Astrocyte (in vitro differentiated cells and primary cell): Measurements from ENCODE around the gene ITPR2. TPM values are rescaled to one million over a fixed set of nuclear protein-coding genes. Genes with fewer than 3 reads are reported as not detected.

Experiments used
- DNase-seq: peaks from one replicate; pipeline ENCODE4 v3.0.0-alpha.2; 2010; ENCODE audit warnings: low read depth
- FAIRE-seq: peaks from 2 replicates; lab custom pipeline; 2011; peaks lifted over from hg19 to GRCh38; lab: Jason Lieb, UNC
- H2AFZ ChIP-seq: 2 replicates; pipeline ENCODE4 v1.6.0; 2012; ENCODE audit warnings: low read depth, low read length, inconsistent platforms
- H3K27ac ChIP-seq: 2 replicates; pipeline ENCODE4 v1.5.1; 2011; ENCODE audit warnings: low read depth, low read length, inconsistent platforms
- H3K27me3 ChIP-seq: 2 replicates; pipeline ENCODE4 v1.6.0; 2011; ENCODE audit warnings: low read length, inconsistent platforms; ENCODE audit not compliant: insufficient read depth
- H3K36me3 ChIP-seq: 2 replicates; pipeline ENCODE4 v1.5.1; 2011; ENCODE audit warnings: low read length, inconsistent platforms; ENCODE audit not compliant: insufficient read depth
- H3K4me1 ChIP-seq: 2 replicates; pipeline ENCODE4 v1.5.1; 2011; ENCODE audit warnings: low read length, inconsistent platforms; ENCODE audit not compliant: insufficient read depth
- H3K4me2 ChIP-seq: 2 replicates; pipeline ENCODE4 v1.6.0; 2012; ENCODE audit warnings: low read length, inconsistent platforms
- H3K4me3 ChIP-seq: 2 replicates; pipeline ENCODE4 v1.5.1; 2011; ENCODE audit warnings: low read depth, mild to moderate bottlenecking, low read length, inconsistent platforms; ENCODE audit not compliant: insufficient read depth
- H3K79me2 ChIP-seq: 2 replicates; pipeline ENCODE4 v1.6.0; 2012; ENCODE audit warnings: mild to moderate bottlenecking, low read length, inconsistent platforms; ENCODE audit not compliant: insufficient read depth
- H3K9ac ChIP-seq: 2 replicates; pipeline ENCODE4 v1.6.0; 2012; ENCODE audit warnings: mild to moderate bottlenecking, low read length, inconsistent platforms
- H3K9me3 ChIP-seq: 2 replicates; pipeline ENCODE4 v1.5.1; 2012; ENCODE audit warnings: low read depth, mild to moderate bottlenecking, low read length, inconsistent platforms; ENCODE audit not compliant: insufficient read depth
- H4K20me1 ChIP-seq: 2 replicates; pipeline ENCODE4 v1.6.0; 2012; ENCODE audit warnings: low read length, inconsistent platforms; ENCODE audit not compliant: insufficient read depth
- H3K27ac Mint-ChIP-seq: one replicate; pipeline ENCODE4 v1.8.0; 2021; ENCODE audit warnings: mild to moderate bottlenecking, mixed read lengths; ENCODE audit not compliant: unreplicated experiment
- H3K27me3 Mint-ChIP-seq: one replicate; pipeline ENCODE4 v1.8.0; 2021; ENCODE audit warnings: low read depth, mixed read lengths; ENCODE audit not compliant: unreplicated experiment
- H3K36me3 Mint-ChIP-seq: one replicate; pipeline ENCODE4 v1.8.0; 2021; ENCODE audit warnings: low read depth, mixed read lengths; ENCODE audit not compliant: unreplicated experiment
- H3K4me1 Mint-ChIP-seq: one replicate; pipeline ENCODE4 v1.8.0; 2021; ENCODE audit warnings: low read depth, mixed read lengths; ENCODE audit not compliant: unreplicated experiment
- H3K4me3 Mint-ChIP-seq: one replicate; pipeline ENCODE4 v1.8.0; 2021; ENCODE audit warnings: mild to moderate bottlenecking, moderate library complexity, mixed read lengths; ENCODE audit not compliant: unreplicated experiment
- H3K9me3 Mint-ChIP-seq: one replicate; pipeline ENCODE4 v1.8.0; 2021; ENCODE audit warnings: mild to moderate bottlenecking, mixed read lengths; ENCODE audit not compliant: unreplicated experiment
- EZH2 ChIP-seq: IDR thresholded peaks from 2 replicates; pipeline ENCODE4 v1.6.1; 2012; ENCODE audit warnings: mild to moderate bottlenecking, low read length, inconsistent platforms; ENCODE audit not compliant: insufficient read depth
- total RNA-seq: library from RNA; stranded (reverse); gene quantifications from 2 replicates; pipeline ENCODE4 v1.2.1, GENCODE V29; 2021
- TF ChIP-seq, protein P1 (sequence below): IDR thresholded peaks from 2 replicates; pipeline ENCODE4 v1.5.1; 2011; ENCODE audit warnings: low read depth, mild to moderate bottlenecking, inconsistent platforms, low read length, moderate library complexity; ENCODE audit not compliant: insufficient read depth

The ITPR2 gene
- total RNA-seq, 1 donor from 2014 or later = 24.4 TPM

- H3K9me3 Mint-ChIP-seq = no peaks in the 10 kb centered on the region
- no peak overlapping the region for H3K27ac Mint-ChIP-seq
- H3K27me3 Mint-ChIP-seq = no peaks in the 10 kb centered on the region
- Histone ChIP-seq H3K4me1 (no peaks in the 10 kb centered on the region), H3K9ac (no peak overlapping the region), H2AFZ (no peak overlapping the region), H3K4me3 (no peak overlapping the region), H3K4me2 (no peak overlapping the region), H4K20me1 (no peaks in the 10 kb centered on the region), H3K36me3 (no peaks in the 10 kb centered on the region), H3K79me2 (no peaks in the 10 kb centered on the region), H3K27ac (no peak overlapping the region), H3K27me3 (no peaks in the 10 kb centered on the region), H3K9me3 (no peaks in the 10 kb centered on the region)
- TF ChIP-seq, protein P1, sequence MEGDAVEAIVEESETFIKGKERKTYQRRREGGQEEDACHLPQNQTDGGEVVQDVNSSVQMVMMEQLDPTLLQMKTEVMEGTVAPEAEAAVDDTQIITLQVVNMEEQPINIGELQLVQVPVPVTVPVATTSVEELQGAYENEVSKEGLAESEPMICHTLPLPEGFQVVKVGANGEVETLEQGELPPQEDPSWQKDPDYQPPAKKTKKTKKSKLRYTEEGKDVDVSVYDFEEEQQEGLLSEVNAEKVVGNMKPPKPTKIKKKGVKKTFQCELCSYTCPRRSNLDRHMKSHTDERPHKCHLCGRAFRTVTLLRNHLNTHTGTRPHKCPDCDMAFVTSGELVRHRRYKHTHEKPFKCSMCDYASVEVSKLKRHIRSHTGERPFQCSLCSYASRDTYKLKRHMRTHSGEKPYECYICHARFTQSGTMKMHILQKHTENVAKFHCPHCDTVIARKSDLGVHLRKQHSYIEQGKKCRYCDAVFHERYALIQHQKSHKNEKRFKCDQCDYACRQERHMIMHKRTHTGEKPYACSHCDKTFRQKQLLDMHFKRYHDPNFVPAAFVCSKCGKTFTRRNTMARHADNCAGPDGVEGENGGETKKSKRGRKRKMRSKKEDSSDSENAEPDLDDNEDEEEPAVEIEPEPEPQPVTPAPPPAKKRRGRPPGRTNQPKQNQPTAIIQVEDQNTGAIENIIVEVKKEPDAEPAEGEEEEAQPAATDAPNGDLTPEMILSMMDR = no peak
- no peak for TF ChIP-seq EZH2
- H3K4me3 Mint-ChIP-seq = no peak overlapping the region
- FAIRE-seq (no peak), DNase-seq (no peak)
- peaks cover 27% of the 10 kb centered on the region for H3K4me1 Mint-ChIP-seq
- no peaks in the 10 kb centered on the region for H3K36me3 Mint-ChIP-seq
Measured at GRCh38 chr12:26800347-26800746, 32.6 kb downstream of the ITPR2 start.

- Histone ChIP-seq H3K4me1 (no peaks in the 10 kb centered on the region), H4K20me1 (no peaks in the 10 kb centered on the region), H3K79me2 (no peaks in the 10 kb centered on the region), H3K27me3 (no peaks in the 10 kb centered on the region), H3K4me2 (no peak overlapping the region), H3K9me3 (no peaks in the 10 kb centered on the region), H3K27ac (no peak overlapping the region), H3K4me3 (no peak overlapping the region), H3K36me3 (no peaks in the 10 kb centered on the region), H2AFZ (no peak overlapping the region), H3K9ac (no peak overlapping the region)
- TF ChIP-seq, protein P1 = no peak
- no peak for TF ChIP-seq EZH2
- H3K27me3 Mint-ChIP-seq = no peaks in the 10 kb centered on the region
- H3K36me3 Mint-ChIP-seq = no peaks in the 10 kb centered on the region
- H3K27ac Mint-ChIP-seq = no peak overlapping the region
- H3K9me3 Mint-ChIP-seq = no peaks in the 10 kb centered on the region
- H3K4me3 Mint-ChIP-seq = no peak overlapping the region
- FAIRE-seq = no peak
- peaks cover 27% of the 10 kb centered on the region for H3K4me1 Mint-ChIP-seq
- DNase-seq = no peak
Measured at GRCh38 chr12:26799741-26800140, 33.3 kb downstream of the ITPR2 start.

DNA sequence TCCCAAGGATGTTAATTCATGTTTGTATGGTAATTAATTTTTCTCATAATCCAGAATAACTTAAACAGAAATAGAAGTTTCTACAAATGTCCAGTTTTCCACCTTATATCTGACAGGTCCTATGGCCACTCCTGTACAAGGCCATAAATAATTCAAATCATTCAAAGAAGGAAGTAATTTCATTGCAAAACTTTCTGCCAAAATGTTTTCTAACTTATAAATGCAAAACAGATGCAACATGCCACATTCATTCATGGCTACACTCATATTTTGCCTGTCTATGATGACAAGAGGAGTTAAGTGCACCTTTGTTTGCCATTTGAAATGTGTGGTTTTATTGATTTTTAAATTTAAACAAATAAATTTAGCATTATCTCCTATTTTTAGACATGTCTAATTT is 34.4 kb downstream of the ITPR2 start:
- Mint-ChIP-seq H3K4me1 (peaks cover 22% of the 10 kb centered on the region), H3K36me3 (no peaks in the 10 kb centered on the region), H3K27ac (no peak overlapping the region), H3K27me3 (no peaks in the 10 kb centered on the region), H3K4me3 (no peak overlapping the region), H3K9me3 (no peaks in the 10 kb centered on the region)
- DNase-seq = no peak
- Histone ChIP-seq H3K36me3 (no peaks in the 10 kb centered on the region), H3K4me3 (no peak overlapping the region), H3K79me2 (no peaks in the 10 kb centered on the region), H2AFZ (no peak overlapping the region), H3K27me3 (no peaks in the 10 kb centered on the region), H4K20me1 (no peaks in the 10 kb centered on the region), H3K4me2 (no peak overlapping the region), H3K4me1 (no peaks in the 10 kb centered on the region), H3K27ac (no peak overlapping the region), H3K9me3 (no peaks in the 10 kb centered on the region), H3K9ac (no peak overlapping the region)
- no peak for TF ChIP-seq EZH2
- TF ChIP-seq, protein P1 = no peak
- FAIRE-seq = no peak
